WTC11 (cell line): Measurements from ENCODE around the gene MTSS2. TPM values are rescaled to one million over a fixed set of nuclear protein-coding genes. Genes with fewer than 3 reads are reported as not detected.

ENCODE experiments used
- ATAC-seq: fragments of 200-7000 bp; cut with Tn5 transposase; 2 replicates; pipeline ENCODE4 v1.10.0; 2021; ENCODE audit warnings: mild to moderate bottlenecking, moderate library complexity
- CTCF ChIA-PET: fragments of 300-600 bp; sonication (Branson Sonifier 250); formaldehyde crosslinking; loops from one replicate; lab custom pipeline; 2021; ENCODE audit warnings: antibody characterized with exemption; lab: Charles Lee
- POLR2A ChIA-PET: fragments of 350-600 bp; sonication (Branson Sonifier 250); formaldehyde crosslinking; loops from one replicate; lab custom pipeline; 2021; ENCODE audit warnings: antibody characterized with exemption; lab: Charles Lee
- DNase-seq: peaks from one replicate; pipeline ENCODE4 v3.0.0; 2021; ENCODE audit warnings: low spot score
- H3K27ac Mint-ChIP-seq: 2 replicates; pipeline ENCODE4 v1.8.0; 2021; ENCODE audit warnings: mixed read lengths
- H3K27me3 Mint-ChIP-seq: 2 replicates; pipeline ENCODE4 v1.8.0; 2021; ENCODE audit warnings: low read depth, mild to moderate bottlenecking, moderate library complexity, mixed read lengths
- H3K36me3 Mint-ChIP-seq: 2 replicates; pipeline ENCODE4 v1.8.0; 2021; ENCODE audit warnings: mixed read lengths
- H3K4me1 Mint-ChIP-seq: 2 replicates; pipeline ENCODE4 v1.8.0; 2022; ENCODE audit warnings: mixed read lengths
- H3K4me3 Mint-ChIP-seq: 2 replicates; pipeline ENCODE4 v1.8.0; 2021; ENCODE audit warnings: mild to moderate bottlenecking, moderate library complexity, mixed read lengths
- H3K9me3 Mint-ChIP-seq: 2 replicates; pipeline ENCODE4 v1.8.0; 2021; ENCODE audit warnings: mixed read lengths
- CREB1 ChIP-seq: sonication (generic); formaldehyde crosslinking; IDR thresholded peaks from 2 replicates; pipeline ENCODE4 v1.8.0; 2023; ENCODE audit warnings: mild to moderate bottlenecking, missing genetic modification reagents
- CTCF ChIP-seq: fragments of 200-600 bp; IDR thresholded peaks from 2 replicates; pipeline ENCODE4 v1.8.0; 2022; ENCODE audit warnings: antibody characterized with exemption
- E2F1 ChIP-seq: sonication (generic); formaldehyde crosslinking; IDR thresholded peaks from 2 replicates; pipeline ENCODE4 v1.8.0; 2022; ENCODE audit warnings: mild to moderate bottlenecking, missing genetic modification reagents
- ELF4 ChIP-seq: sonication (generic); formaldehyde crosslinking; IDR thresholded peaks from 2 replicates; pipeline ENCODE4 v1.8.1; 2022; ENCODE audit warnings: low read depth, mild to moderate bottlenecking, moderate library complexity, missing genetic modification reagents
- EMX1 ChIP-seq: fragments of 250-450 bp; sonication (Bioruptor Pico); IDR thresholded peaks from 2 replicates; pipeline ENCODE4 v1.8.0; 2021; ENCODE audit warnings: mild to moderate bottlenecking
- ETV6 ChIP-seq: sonication (generic); formaldehyde crosslinking; IDR thresholded peaks from 2 replicates; pipeline ENCODE4 v1.8.1; 2022; ENCODE audit warnings: mild to moderate bottlenecking, missing genetic modification reagents
- GABPB1 ChIP-seq: sonication (generic); formaldehyde crosslinking; IDR thresholded peaks from 2 replicates; pipeline ENCODE4 v1.8.1; 2023; ENCODE audit warnings: mild to moderate bottlenecking, missing genetic modification reagents
- HMGA2 ChIP-seq: fragments of 250-450 bp; sonication (Bioruptor Pico); IDR thresholded peaks from 2 replicates; pipeline ENCODE4 v1.4.0; 2021; ENCODE audit warnings: mild to moderate bottlenecking, moderate library complexity
- KAT7 ChIP-seq: sonication (generic); formaldehyde crosslinking; IDR thresholded peaks from 2 replicates; pipeline ENCODE4 v1.8.1; 2023; ENCODE audit warnings: missing genetic modification reagents, mild to moderate bottlenecking, borderline replicate concordance
- MYBL2 ChIP-seq: sonication (generic); formaldehyde crosslinking; IDR thresholded peaks from 2 replicates; pipeline ENCODE4 v1.8.1; 2023; ENCODE audit warnings: mild to moderate bottlenecking, moderate library complexity, missing genetic modification reagents
- NFATC4 ChIP-seq: fragments of 250-450 bp; sonication (Bioruptor Pico); IDR thresholded peaks from 2 replicates; pipeline ENCODE4 v1.9.0; 2021; ENCODE audit warnings: mild to moderate bottlenecking
- NR2C2 ChIP-seq: sonication (generic); formaldehyde crosslinking; IDR thresholded peaks from 2 replicates; pipeline ENCODE4 v1.8.0; 2022; ENCODE audit warnings: mild to moderate bottlenecking, missing genetic modification reagents
- SMAD4 ChIP-seq: sonication (generic); formaldehyde crosslinking; IDR thresholded peaks from 2 replicates; pipeline ENCODE4 v1.8.0; 2022; ENCODE audit warnings: mild to moderate bottlenecking, missing genetic modification reagents
- TEAD1 ChIP-seq: sonication (generic); formaldehyde crosslinking; IDR thresholded peaks from 2 replicates; pipeline ENCODE4 v1.8.0; 2022; ENCODE audit warnings: mild to moderate bottlenecking, missing genetic modification reagents
- ZBTB21 ChIP-seq: sonication (generic); formaldehyde crosslinking; IDR thresholded peaks from 2 replicates; pipeline ENCODE4 v1.8.1; 2023; ENCODE audit warnings: mild to moderate bottlenecking, missing genetic modification reagents, borderline replicate concordance
- ZNF121 ChIP-seq: sonication (generic); formaldehyde crosslinking; IDR thresholded peaks from 2 replicates; pipeline ENCODE4 v1.8.0; 2023; ENCODE audit warnings: missing genetic modification reagents
- ZNF138 ChIP-seq: sonication (generic); formaldehyde crosslinking; conservative IDR thresholded peaks from 2 replicates; pipeline ENCODE4 v1.8.1; 2022; ENCODE audit warnings: mild to moderate bottlenecking, moderate library complexity, missing genetic modification reagents
- ZNF219 ChIP-seq: sonication (generic); formaldehyde crosslinking; IDR thresholded peaks from 2 replicates; pipeline ENCODE4 v1.8.0; 2023; ENCODE audit warnings: missing genetic modification reagents, mild to moderate bottlenecking, borderline replicate concordance
- ZNF263 ChIP-seq: sonication (generic); formaldehyde crosslinking; IDR thresholded peaks from 2 replicates; pipeline ENCODE4 v1.8.1; 2022; ENCODE audit warnings: low read depth, mild to moderate bottlenecking, moderate library complexity, missing genetic modification reagents
- ZNF416 ChIP-seq: fragments of 250-450 bp; sonication (Bioruptor Pico); IDR thresholded peaks from 2 replicates; pipeline ENCODE4 v1.9.0; 2021; ENCODE audit warnings: mild to moderate bottlenecking, inconsistent platforms
- ZNF671 ChIP-seq: fragments of 250-450 bp; sonication (Bioruptor Pico); IDR thresholded peaks from 2 replicates; pipeline ENCODE4 v1.8.0; 2021; ENCODE audit warnings: mild to moderate bottlenecking
- total RNA-seq: library from RNA; stranded (reverse); gene quantifications from 3 replicates; pipeline ENCODE4 v1.2.3, GENCODE V29; 2021
- TF ChIP-seq, protein P1 (sequence below): sonication (generic); formaldehyde crosslinking; IDR thresholded peaks from 2 replicates; pipeline ENCODE4 v1.8.1; 2023; ENCODE audit warnings: mild to moderate bottlenecking, moderate library complexity, missing genetic modification reagents
- TF ChIP-seq, protein P2 (sequence below): sonication (generic); formaldehyde crosslinking; IDR thresholded peaks from 2 replicates; pipeline ENCODE4 v1.8.1; 2022; ENCODE audit warnings: missing genetic modification reagents, borderline replicate concordance
- TF ChIP-seq, protein P3 (sequence below): fragments of 250-450 bp; sonication (Bioruptor Pico); IDR thresholded peaks from 2 replicates; pipeline ENCODE4 v1.9.0; 2021; ENCODE audit warnings: mild to moderate bottlenecking
- TF ChIP-seq, protein P4 (sequence below): sonication (generic); formaldehyde crosslinking; IDR thresholded peaks from 2 replicates; pipeline ENCODE4 v1.8.0; 2022; ENCODE audit warnings: mild to moderate bottlenecking, missing genetic modification reagents
- TF ChIP-seq, protein P5 (sequence below): fragments of 250-450 bp; sonication (Bioruptor Pico); IDR thresholded peaks from 2 replicates; pipeline ENCODE4 v1.9.0; 2021; ENCODE audit warnings: moderate library complexity, mild to moderate bottlenecking, inconsistent platforms, borderline replicate concordance

MTSS2 gene
- total RNA-seq, 1 experiment from 2014 or later = 28.3 TPM

- TF ChIP-seq ZNF263 (no peak), ZBTB21 (CRISPR knock-in tag) (no peak), GABPB1 (CRISPR knock-in tag) (no peak), EMX1 (CRISPR knock-in tag) (no peak), HMGA2 (no peak), E2F1 (no peak), ZNF219 (CRISPR knock-in tag) (no peak), ZNF416 (CRISPR knock-in tag) (no peak), ETV6 (CRISPR knock-in tag) (no peak), NFATC4 (CRISPR knock-in tag) (no peak), NR2C2 (CRISPR knock-in tag) (no peak), ZNF671 (CRISPR knock-in tag) (no peak)
- TF ChIP-seq, protein P1, sequence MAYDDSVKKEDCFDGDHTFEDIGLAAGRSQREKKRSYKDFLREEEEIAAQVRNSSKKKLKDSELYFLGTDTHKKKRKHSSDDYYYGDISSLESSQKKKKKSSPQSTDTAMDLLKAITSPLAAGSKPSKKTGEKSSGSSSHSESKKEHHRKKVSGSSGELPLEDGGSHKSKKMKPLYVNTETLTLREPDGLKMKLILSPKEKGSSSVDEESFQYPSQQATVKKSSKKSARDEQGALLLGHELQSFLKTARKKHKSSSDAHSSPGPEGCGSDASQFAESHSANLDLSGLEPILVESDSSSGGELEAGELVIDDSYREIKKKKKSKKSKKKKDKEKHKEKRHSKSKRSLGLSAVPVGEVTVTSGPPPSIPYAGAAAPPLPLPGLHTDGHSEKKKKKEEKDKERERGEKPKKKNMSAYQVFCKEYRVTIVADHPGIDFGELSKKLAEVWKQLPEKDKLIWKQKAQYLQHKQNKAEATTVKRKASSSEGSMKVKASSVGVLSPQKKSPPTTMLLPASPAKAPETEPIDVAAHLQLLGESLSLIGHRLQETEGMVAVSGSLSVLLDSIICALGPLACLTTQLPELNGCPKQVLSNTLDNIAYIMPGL = no peak
- TF ChIP-seq, protein P2, sequence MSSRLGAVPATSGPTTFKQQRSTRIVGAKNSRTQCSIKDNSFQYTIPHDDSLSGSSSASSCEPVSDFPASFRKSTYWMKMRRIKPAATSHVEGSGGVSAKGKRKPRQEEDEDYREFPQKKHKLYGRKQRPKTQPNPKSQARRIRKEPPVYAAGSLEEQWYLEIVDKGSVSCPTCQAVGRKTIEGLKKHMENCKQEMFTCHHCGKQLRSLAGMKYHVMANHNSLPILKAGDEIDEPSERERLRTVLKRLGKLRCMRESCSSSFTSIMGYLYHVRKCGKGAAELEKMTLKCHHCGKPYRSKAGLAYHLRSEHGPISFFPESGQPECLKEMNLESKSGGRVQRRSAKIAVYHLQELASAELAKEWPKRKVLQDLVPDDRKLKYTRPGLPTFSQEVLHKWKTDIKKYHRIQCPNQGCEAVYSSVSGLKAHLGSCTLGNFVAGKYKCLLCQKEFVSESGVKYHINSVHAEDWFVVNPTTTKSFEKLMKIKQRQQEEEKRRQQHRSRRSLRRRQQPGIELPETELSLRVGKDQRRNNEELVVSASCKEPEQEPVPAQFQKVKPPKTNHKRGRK = no peak
- no peak for ATAC-seq
- ChIA-PET POLR2A (interaction anchor here (1.4 kb wide), 1 partner anchor 9 kb away, joined by 4 read pairs; no protein-coding TSS in a partner anchor), CTCF (interaction anchor here (0.6 to 2.5 kb wide), 6 partner anchors 9 to 678 kb away, joined by 3 to 15 read pairs (median 8); no protein-coding TSS in a partner anchor)
- no peak for DNase-seq
- H3K4me3 Mint-ChIP-seq = no peak overlapping the region
- no peaks in the 10 kb centered on the region for H3K27me3 Mint-ChIP-seq
- H3K9me3 Mint-ChIP-seq = no peaks in the 10 kb centered on the region
- H3K27ac Mint-ChIP-seq = no peak overlapping the region
- peaks cover 24% of the 10 kb centered on the region for H3K4me1 Mint-ChIP-seq
- H3K36me3 Mint-ChIP-seq = peaks cover 2% of the 10 kb centered on the region; the same call in 1 of the 2 replicates
Observed at GRCh38 chr16:70696355-70696754, 10.5 kb upstream of the MTSS2 start.

DNA sequence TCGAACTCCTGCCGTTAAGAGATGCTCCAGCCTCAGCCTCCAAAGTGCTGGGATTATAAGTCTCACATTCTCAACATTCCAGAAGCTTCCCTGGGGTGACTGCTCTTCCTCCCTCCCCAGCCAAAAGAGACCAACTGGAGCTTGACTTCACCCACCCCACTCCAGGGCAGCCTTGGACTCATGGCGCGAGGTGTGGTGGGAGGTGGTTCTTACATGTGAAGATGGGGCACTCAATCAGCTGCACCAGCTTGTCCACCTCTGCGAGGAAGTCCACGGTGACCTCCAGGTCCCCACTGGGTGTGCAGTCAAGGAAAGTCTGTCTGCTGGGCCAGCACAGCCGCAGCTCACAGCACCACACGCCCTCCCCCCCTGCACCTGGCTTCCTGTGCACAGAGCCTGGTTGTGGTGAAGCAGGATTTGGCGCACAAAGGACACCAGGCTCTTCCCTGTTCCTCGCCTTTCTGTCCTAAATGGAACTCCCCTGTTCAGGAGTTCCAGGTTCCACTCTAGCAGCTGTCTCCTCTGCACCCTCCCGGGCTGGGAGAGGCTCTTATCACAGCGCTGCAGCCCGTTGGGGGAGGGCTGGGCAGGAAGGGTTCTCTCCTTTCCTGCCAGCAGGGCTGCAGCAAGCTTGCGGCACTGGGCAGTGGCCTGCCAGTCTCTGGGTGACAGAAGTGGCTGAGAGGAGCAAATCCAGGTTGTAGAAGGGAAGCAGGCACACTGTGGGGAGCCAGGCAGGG, 9.6 kb upstream of the MTSS2 start:
- Mint-ChIP-seq H3K9me3 (no peaks in the 10 kb centered on the region), H3K36me3 (peaks cover 2% of the 10 kb centered on the region; the same call in 1 of the 2 replicates), H3K27me3 (no peaks in the 10 kb centered on the region), H3K4me1 (peaks cover 24% of the 10 kb centered on the region), H3K27ac (peak overlapping the region; percentile 95), H3K4me3 (no peak overlapping the region; the same call in 1 of the 2 replicates)
- POLR2A ChIA-PET = interaction anchor here (1.4 kb wide), 1 partner anchor 8 kb away, joined by 4 read pairs; no protein-coding TSS in a partner anchor
- CTCF ChIA-PET = interaction anchor here (0.6 to 2.5 kb wide), 11 partner anchors 8 to 444 kb away, joined by 3 to 15 read pairs (median 6); partner anchors contain the start of gene EXOSC6
- peak; percentile 10 for ATAC-seq
- no peak for DNase-seq
- TF ChIP-seq ZBTB21 (CRISPR knock-in tag) (no peak), NR2C2 (CRISPR knock-in tag) (no peak), ZNF121 (CRISPR knock-in tag) (no peak), ZNF138 (CRISPR knock-in tag) (no peak), TEAD1 (CRISPR knock-in tag) (no peak), ETV6 (CRISPR knock-in tag) (no peak), NFATC4 (CRISPR knock-in tag) (no peak), CREB1 (no peak), SMAD4 (CRISPR knock-in tag) (no peak), MYBL2 (CRISPR knock-in tag) (no peak), CTCF (no peak), ELF4 (CRISPR knock-in tag) (no peak), KAT7 (CRISPR knock-in tag) (no peak)
- TF ChIP-seq, protein P3, sequence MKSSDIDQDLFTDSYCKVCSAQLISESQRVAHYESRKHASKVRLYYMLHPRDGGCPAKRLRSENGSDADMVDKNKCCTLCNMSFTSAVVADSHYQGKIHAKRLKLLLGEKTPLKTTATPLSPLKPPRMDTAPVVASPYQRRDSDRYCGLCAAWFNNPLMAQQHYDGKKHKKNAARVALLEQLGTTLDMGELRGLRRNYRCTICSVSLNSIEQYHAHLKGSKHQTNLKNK = no peak
- TF ChIP-seq, protein P4, sequence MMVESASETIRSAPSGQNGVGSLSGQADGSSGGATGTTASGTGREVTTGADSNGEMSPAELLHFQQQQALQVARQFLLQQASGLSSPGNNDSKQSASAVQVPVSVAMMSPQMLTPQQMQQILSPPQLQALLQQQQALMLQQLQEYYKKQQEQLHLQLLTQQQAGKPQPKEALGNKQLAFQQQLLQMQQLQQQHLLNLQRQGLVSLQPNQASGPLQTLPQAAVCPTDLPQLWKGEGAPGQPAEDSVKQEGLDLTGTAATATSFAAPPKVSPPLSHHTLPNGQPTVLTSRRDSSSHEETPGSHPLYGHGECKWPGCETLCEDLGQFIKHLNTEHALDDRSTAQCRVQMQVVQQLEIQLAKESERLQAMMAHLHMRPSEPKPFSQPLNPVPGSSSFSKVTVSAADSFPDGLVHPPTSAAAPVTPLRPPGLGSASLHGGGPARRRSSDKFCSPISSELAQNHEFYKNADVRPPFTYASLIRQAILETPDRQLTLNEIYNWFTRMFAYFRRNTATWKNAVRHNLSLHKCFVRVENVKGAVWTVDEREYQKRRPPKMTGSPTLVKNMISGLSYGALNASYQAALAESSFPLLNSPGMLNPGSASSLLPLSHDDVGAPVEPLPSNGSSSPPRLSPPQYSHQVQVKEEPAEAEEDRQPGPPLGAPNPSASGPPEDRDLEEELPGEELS = no peak
- TF ChIP-seq, protein P5, sequence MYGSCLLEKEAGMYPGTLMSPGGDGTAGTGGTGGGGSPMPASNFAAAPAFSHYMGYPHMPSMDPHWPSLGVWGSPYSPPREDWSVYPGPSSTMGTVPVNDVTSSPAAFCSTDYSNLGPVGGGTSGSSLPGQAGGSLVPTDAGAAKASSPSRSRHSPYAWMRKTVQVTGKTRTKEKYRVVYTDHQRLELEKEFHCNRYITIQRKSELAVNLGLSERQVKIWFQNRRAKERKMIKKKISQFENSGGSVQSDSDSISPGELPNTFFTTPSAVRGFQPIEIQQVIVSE (CRISPR knock-in tag) = no peak
